Cerebellar nuclear complex (tissue), 1 donor: ENCODE data around the gene VCAN.

Experiments used
- DNase-seq, 2 experiments: peaks; one replicate each; lab custom pipeline; 2025; lab: John Stamatoyannopoulos, UW

Gene VCAN

DNA sequence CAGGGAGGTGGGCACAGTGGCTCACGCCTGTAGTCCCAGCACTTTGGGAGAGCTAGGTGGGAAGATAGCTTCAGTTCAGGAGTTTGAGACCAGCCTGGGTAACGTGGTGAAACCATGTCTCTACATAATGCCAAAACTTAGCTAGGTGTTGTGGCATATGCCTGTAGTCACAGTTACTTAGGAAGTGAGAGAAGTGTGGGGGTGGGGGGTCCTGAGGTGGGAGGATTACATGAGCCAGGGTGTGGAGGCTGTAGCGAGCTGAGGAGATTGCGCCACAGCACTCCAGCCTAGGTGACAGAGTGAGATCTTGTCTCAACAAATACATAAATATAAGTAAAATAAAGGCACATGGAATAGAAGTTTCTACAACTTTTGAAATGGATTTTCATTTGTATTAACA is 23.1 kb downstream of the VCAN start:
- no peak for DNase-seq

DNA sequence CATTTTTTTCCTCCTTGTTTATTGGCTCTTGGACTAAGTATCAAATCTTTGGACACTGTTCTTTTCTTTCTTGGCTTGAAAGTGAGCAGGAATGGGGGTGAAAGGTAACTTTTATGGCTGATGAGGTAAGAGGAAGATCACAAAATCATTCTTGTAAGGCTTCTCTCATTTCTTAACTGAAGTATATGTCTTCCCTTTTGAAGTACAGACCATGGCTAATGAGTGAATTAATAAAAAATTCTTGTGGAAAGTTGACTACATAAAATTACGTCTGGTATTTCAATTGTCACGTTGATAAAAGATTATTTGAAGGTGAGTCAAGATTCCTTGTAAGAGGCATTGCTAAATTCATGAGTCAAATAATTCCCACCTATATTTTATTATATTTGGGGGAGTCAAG is 25.1 kb downstream of the VCAN start:
- DNase-seq: no peak

- DNase-seq: no peak
Observed at GRCh38 chr5:83498585-83498984, 27.0 kb downstream of the VCAN start.

GRCh38 chr5:83503662-83504061 is 32.1 kb downstream of the VCAN start:
- DNase-seq: no peak

- DNase-seq: no peak
Observed at GRCh38 chr5:83507431-83507830, 35.9 kb downstream of the VCAN start.

- no peak for DNase-seq
Observed at GRCh38 chr5:83509540-83509939, 38.0 kb downstream of the VCAN start.

DNA sequence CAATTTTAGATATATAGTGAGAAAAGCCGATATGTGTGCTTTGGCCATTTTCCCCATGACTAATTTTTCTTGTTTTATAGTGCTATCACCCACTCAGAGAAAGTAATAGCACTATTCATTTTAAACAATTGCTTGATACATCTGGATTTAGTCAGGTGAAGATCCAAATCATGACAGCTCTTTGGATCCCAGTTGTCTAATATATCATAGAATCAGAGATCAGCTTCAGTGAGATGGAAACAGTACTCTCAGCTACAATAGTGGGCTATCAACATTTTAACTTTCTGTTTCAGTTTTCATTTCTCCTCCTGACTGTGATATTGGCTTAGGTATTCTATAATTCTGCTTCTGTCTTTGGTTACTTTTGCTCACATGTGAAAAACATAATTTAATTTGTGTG is 38.7 kb downstream of the VCAN start:
- DNase-seq: no peak

- DNase-seq: no peak
Observed at GRCh38 chr5:83512061-83512745, 40.7 kb downstream of the VCAN start.

DNA sequence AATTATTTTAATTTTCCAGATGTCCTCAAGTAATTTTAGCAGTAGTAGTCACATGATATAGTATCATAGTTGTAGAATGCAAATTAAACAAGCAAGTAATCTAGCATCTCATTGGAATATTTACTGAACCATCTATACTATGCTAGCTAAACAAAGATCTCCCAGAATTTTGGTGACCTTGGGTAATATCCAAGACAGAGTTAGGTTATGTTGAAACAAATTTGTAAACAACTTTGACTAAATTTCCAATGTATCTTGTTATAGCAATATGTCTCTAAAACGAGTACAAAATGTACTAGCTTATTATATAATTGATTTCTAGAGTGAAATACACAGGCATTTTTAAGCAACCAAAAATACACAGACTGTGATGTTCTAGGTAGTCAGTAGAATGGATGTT is 41.5 kb downstream of the VCAN start:
- DNase-seq: no peak

DNA sequence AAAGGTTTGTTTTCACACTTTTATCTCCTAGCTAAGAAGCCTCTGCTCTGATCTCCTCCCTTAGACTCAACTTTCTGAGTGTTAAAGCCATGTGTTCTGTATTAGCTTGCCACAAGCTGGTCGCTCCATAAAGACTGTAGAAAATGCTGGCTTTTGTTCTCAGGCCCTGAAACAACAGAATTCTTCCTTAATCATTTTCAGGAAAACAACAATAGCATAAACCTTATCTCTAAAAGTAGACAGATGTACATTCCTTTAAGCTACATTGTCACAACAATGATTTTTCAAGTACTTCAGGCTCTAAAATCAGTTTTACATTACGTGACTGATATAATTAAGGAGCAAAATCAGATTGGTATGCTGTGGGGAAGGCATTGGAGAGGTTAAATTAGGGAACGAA is 41.9 kb downstream of the VCAN start:
- DNase-seq: no peak

DNA sequence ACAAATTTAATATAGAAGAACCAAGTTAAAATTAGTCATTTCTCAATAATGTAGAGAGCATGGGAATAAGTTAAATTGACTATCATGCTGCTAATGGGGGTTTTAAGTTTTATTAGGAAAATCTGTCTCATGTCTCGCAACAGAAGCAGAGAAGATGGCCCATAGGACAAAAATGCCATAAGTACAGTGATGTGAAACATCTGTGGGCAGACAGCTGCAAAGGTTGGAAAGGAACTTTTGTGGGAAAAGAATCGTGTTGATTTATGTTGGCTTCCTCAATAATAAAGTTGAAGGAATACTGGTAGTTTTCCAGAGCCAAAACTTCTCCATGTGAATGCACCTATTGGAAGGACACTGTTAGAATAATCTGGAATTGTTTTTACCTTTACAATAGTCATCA is 44.8 kb downstream of the VCAN start:
- no peak for DNase-seq

- DNase-seq: no peak
Observed at GRCh38 chr5:83517072-83517687, 45.6 kb downstream of the VCAN start.

DNA sequence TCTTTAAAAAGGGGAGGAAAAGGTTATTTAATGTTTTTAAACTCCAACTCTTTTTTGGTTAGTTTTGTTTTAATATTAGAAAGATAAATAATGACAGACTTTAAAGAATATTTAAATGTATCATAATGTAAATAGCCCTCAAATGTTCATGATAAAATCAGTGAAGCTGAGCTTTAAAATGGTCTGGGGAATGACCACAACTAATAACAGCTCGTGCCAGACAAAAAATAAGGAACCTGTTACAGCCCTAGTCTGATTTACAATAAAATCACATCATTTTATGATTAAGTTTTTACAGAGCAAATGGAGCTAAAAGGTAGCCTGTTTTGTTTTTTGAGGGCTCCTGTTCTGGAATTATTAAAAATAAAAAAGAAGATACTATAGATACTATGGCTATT is 46.1 kb downstream of the VCAN start:
- DNase-seq: no peak

DNA sequence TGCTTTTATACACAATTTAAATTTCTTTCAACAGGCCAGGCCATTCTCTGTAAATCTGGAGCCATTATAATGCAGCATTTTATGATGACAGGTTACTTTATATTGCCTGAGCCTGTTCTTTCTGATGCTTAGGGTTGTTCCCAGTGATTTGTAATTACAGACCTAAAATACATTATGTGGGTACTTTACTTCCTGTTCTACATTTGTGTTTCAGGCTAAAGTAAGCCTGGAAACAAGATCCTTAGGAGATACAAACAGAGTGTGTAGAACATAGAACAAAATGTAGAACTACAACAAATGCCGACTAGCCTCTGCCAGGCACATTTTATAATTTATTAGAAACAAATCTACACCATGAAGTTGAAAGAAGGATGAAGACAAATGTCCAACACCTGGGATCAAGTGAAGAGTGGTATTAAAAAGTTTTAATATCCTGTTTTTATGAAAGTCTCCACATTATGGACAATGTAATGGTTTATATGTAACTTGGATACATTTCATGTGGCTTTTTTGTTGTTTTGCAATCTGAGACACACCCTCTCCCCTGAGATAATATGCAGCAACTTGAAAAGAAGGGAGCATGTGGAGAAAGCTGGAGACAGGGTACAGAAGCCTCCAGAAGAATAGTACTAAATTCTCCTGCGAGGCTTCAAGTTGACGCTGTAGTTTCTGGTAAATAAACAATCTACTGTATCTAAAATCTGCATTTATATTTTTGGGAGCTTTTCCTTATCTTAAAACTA is 46.9 kb downstream of the VCAN start:
- DNase-seq: no peak

DNA sequence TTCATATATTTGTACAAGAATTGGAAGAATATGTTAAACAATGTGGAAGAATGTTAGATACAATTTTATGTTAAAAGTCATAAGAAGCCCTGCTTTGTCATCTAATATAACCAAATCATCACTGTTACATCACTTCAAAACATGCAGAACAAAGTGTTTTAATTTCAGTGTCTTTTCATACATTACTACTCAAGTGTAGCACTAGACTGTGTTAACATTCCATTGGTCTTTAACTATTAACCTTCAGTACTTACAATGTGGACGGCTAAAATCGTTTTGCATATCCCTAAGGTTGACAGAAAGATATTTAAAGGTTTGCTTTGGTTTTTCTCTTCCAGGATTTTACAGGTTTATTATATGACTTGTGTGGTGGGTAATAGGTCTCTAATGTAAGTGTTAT is 50.9 kb downstream of the VCAN start:
- no peak for DNase-seq

DNA sequence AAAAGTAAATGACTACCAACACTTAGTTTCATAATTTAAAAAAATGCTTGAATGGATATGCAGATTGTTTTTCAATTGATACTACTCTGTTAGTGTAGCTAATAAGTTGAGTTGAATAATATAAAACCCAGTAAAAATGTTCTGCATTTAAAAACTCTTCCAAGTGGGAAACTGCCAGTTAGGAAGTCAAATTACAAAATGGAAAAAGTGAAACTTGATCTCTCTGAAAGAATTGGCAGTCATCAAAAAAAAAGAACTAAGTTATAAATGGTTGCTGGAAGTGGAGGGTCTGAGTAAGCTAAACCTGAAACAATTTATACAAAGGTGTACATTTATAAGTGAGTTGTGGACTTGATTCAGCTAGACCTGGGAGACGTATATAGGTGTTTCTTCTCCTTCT is 52.4 kb downstream of the VCAN start:
- DNase-seq: no peak

- DNase-seq: no peak
Observed at GRCh38 chr5:83524345-83524744, 52.8 kb downstream of the VCAN start.

DNA sequence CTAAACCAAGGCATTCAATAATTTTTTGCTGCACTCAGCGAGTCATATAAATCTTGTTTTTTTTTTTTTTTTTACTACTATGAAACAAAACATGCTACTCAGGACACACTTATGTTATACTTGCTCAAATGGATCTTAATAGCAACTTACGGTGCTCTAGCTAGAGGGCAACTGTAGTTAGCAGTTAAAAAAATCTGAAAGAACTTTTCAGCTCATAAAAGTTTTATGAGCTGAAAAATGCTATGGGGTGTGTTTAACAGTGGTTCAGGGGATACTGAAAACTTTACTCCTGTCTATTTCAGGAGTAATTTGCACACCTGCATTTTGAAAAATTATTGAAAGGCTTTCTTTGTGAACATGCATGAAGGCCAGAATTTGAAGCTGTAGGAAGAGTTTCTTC is 53.4 kb downstream of the VCAN start:
- DNase-seq: no peak

- no peak for DNase-seq
Observed at GRCh38 chr5:83526289-83526688, 54.7 kb downstream of the VCAN start.

DNA sequence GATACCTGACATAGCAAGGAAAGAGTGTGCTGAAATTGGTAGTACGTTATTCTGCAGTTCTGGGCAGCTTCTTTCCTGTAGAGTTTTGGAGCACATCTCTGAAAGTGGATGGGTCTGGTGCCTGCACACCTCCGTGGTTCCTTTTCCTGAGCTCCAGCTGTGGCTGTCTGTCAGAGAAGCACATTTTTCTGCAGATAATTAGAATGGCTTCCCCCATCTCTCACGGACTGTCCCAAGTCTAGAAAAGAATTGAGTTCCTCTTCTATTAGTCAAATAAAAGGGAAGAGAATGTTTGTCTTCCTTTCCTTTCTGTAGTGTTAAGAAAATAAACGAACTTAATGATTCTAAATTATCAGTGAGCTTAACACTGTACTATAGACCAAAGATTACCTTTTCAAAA is 55.7 kb downstream of the VCAN start:
- no peak for DNase-seq

GRCh38 chr5:83527722-83528438 is 56.3 kb downstream of the VCAN start:
- DNase-seq: no peak

GRCh38 chr5:83528439-83528769 is 56.9 kb downstream of the VCAN start:
- DNase-seq: no peak

- DNase-seq: no peak
Observed at GRCh38 chr5:83530193-83530592, 58.6 kb downstream of the VCAN start.
